Measurements from ENCODE around the gene GOLGA3. TPM values are rescaled to one million over a fixed set of nuclear protein-coding genes. Genes with fewer than 3 reads are reported as not detected.

GOLGA3 gene
- total RNA-seq, 1 experiment from 2014 or later: 14.9 TPM

GRCh38 chr12:132719954-132720324 lies 108.7 kb downstream of the GOLGA3 start:
- H3K79me2 ChIP-seq (ENCODE audit: low read length): peaks cover 14% of the 10 kb centered on the region
- H3K27ac ChIP-seq (ENCODE audit: low read length): no peak overlapping the region
- no peak overlapping the region for H3K4me3 ChIP-seq (ENCODE audit: low read length)
- H3K27me3 ChIP-seq (ENCODE audit: low read length): no peaks in the 10 kb centered on the region
- H3K9me3 ChIP-seq (ENCODE audit: low read length): no peaks in the 10 kb centered on the region
- H3K9ac ChIP-seq (ENCODE audit: low read length): no peak overlapping the region
- no peaks in the 10 kb centered on the region for H3K9me2 ChIP-seq (replicated peaks; ENCODE audit: insufficient read depth, low read length)
- peaks cover 5% of the 10 kb centered on the region for H3K4me1 ChIP-seq (ENCODE audit: low read length)
- no peak for DNase-seq
- peaks cover 14% of the 10 kb centered on the region for H3K36me3 ChIP-seq (ENCODE audit: insufficient read depth, low read length)
- peaks cover 16% of the 10 kb centered on the region for H4K20me1 ChIP-seq (ENCODE audit: insufficient read depth, low read depth, low read length)
- no peak overlapping the region for H2AFZ ChIP-seq (ENCODE audit: low read length)
- no peak overlapping the region for H3K4me2 ChIP-seq (ENCODE audit: low read depth, low read length, poor library complexity, severe bottlenecking)

- H3K4me3 ChIP-seq (ENCODE audit: low read length): no peak overlapping the region
- no peaks in the 10 kb centered on the region for H3K9me2 ChIP-seq (replicated peaks; ENCODE audit: insufficient read depth, low read length)
- no peak overlapping the region for H3K27ac ChIP-seq (ENCODE audit: low read length)
- no peak overlapping the region for H3K9ac ChIP-seq (ENCODE audit: low read length)
- H2AFZ ChIP-seq (ENCODE audit: low read length): no peak overlapping the region
- no peak overlapping the region for H3K4me2 ChIP-seq (ENCODE audit: low read depth, low read length, poor library complexity, severe bottlenecking)
- H3K9me3 ChIP-seq (ENCODE audit: low read length): no peaks in the 10 kb centered on the region
- DNase-seq: no peak
- peaks cover 22% of the 10 kb centered on the region for H4K20me1 ChIP-seq (ENCODE audit: insufficient read depth, low read depth, low read length)
- H3K79me2 ChIP-seq (ENCODE audit: low read length): peaks cover 19% of the 10 kb centered on the region
- H3K4me1 ChIP-seq (ENCODE audit: low read length): peaks cover 5% of the 10 kb centered on the region
- no peaks in the 10 kb centered on the region for H3K27me3 ChIP-seq (ENCODE audit: low read length)
- peaks cover 19% of the 10 kb centered on the region for H3K36me3 ChIP-seq (ENCODE audit: insufficient read depth, low read length)
These were observed 109.3 kb downstream of the GOLGA3 start for GRCh38 chr12:132719141-132719953.

Small RNAs within 50 kb of the gene (small RNA-seq; reads per million reads assigned to genes)
- not detected for gene RNA5SP379

Other genes starting within 250 kb of the GOLGA3 start
- not detected in 2 replicates for gene LRCOL1, start 218.3 kb downstream of the GOLGA3 start, total RNA-seq (2014; rRNA removed; shearing (Covaris generic); ENCODE audit: low replicate concordance)
- gene P2RX2, start 210.1 kb downstream of the GOLGA3 start, total RNA-seq (2014; rRNA removed; shearing (Covaris generic); ENCODE audit: low replicate concordance): not detected in 2 replicates
- gene POLE, start 141.5 kb downstream of the GOLGA3 start, total RNA-seq (2014; rRNA removed; shearing (Covaris generic); ENCODE audit: low replicate concordance): 37.9 and 49.5 TPM in 2 replicates
- gene PXMP2, start 141.3 kb downstream of the GOLGA3 start, total RNA-seq (2014; rRNA removed; shearing (Covaris generic); ENCODE audit: low replicate concordance): 33.2 and 35.5 TPM in 2 replicates
- 42.5 and 63.2 TPM in 2 replicates for gene PGAM5, start 118.0 kb downstream of the GOLGA3 start, total RNA-seq (2014; rRNA removed; shearing (Covaris generic); ENCODE audit: low replicate concordance)
- 42.7 and 47.9 TPM in 2 replicates for gene ANKLE2, start 67.0 kb downstream of the GOLGA3 start, total RNA-seq (2014; rRNA removed; shearing (Covaris generic); ENCODE audit: low replicate concordance)
- gene CHFR, start 58.7 kb upstream of the GOLGA3 start, total RNA-seq (2014; rRNA removed; shearing (Covaris generic); ENCODE audit: low replicate concordance): 7.1 and 10.1 TPM in 2 replicates
- 4.3 and 8.1 TPM in 2 replicates for gene ZNF605, start 127.4 kb upstream of the GOLGA3 start, total RNA-seq (2014; rRNA removed; shearing (Covaris generic); ENCODE audit: low replicate concordance)
- gene ZNF26, start 157.5 kb upstream of the GOLGA3 start, total RNA-seq (2014; rRNA removed; shearing (Covaris generic); ENCODE audit: low replicate concordance): 12.7 and 15.5 TPM in 2 replicates
- gene ZNF84, start 208.6 kb upstream of the GOLGA3 start, total RNA-seq (2014; rRNA removed; shearing (Covaris generic); ENCODE audit: low replicate concordance): 29.7 and 33.2 TPM in 2 replicates